Measurements from ENCODE around the gene NANOS1. TPM values are rescaled to one million over a fixed set of nuclear protein-coding genes. Genes with fewer than 3 reads are reported as not detected.

The NANOS1 gene
- total RNA-seq, 1 experiment from 2014 or later = 4.6 TPM

GRCh38 chr10:119022846-119023552 is 6.5 kb upstream of the NANOS1 start:
- H3K27ac Mint-ChIP-seq (ENCODE audit: unreplicated experiment) = no peak overlapping the region

GRCh38 chr10:119023553-119023868 is 6.0 kb upstream of the NANOS1 start:
- no peaks in the 10 kb centered on the region for H3K9me3 Mint-ChIP-seq (ENCODE audit: low read depth, unreplicated experiment)
- H3K4me1 Mint-ChIP-seq (ENCODE audit: low read depth, unreplicated experiment) = peaks cover 44% of the 10 kb centered on the region
- DNase-seq = no peak
- no peak overlapping the region for H3K27ac Mint-ChIP-seq (ENCODE audit: unreplicated experiment)
- BruUV-seq (replicated peaks) = no TSS peak
- CTCF ChIA-PET = no interaction called here
- TF ChIP-seq, protein P1, sequence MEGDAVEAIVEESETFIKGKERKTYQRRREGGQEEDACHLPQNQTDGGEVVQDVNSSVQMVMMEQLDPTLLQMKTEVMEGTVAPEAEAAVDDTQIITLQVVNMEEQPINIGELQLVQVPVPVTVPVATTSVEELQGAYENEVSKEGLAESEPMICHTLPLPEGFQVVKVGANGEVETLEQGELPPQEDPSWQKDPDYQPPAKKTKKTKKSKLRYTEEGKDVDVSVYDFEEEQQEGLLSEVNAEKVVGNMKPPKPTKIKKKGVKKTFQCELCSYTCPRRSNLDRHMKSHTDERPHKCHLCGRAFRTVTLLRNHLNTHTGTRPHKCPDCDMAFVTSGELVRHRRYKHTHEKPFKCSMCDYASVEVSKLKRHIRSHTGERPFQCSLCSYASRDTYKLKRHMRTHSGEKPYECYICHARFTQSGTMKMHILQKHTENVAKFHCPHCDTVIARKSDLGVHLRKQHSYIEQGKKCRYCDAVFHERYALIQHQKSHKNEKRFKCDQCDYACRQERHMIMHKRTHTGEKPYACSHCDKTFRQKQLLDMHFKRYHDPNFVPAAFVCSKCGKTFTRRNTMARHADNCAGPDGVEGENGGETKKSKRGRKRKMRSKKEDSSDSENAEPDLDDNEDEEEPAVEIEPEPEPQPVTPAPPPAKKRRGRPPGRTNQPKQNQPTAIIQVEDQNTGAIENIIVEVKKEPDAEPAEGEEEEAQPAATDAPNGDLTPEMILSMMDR (IDR thresholded peaks at IDR 0.05; ENCODE audit: unreplicated experiment) = no peak
- H3K27me3 Mint-ChIP-seq (ENCODE audit: unreplicated experiment) = no peaks in the 10 kb centered on the region
- intact Hi-C loops (cut with micrococcal nuclease; ENCODE audit: unreplicated experiment) = loop anchor here (10.0 kb wide), 2 partner anchors 109 to 189 kb away; no protein-coding TSS in a partner anchor
- peaks cover 5% of the 10 kb centered on the region for H3K36me3 Mint-ChIP-seq (ENCODE audit: insufficient read depth, unreplicated experiment)
- no peak overlapping the region for H3K4me3 Mint-ChIP-seq (ENCODE audit: low read depth, unreplicated experiment)

More at GRCh38 chr10:119022846-119023552, 6.5 kb upstream of the NANOS1 start:
- peaks cover 39% of the 10 kb centered on the region for H3K4me1 Mint-ChIP-seq (ENCODE audit: low read depth, unreplicated experiment)
- DNase-seq = no peak
- H3K9me3 Mint-ChIP-seq (ENCODE audit: low read depth, unreplicated experiment) = no peaks in the 10 kb centered on the region
- H3K4me3 Mint-ChIP-seq (ENCODE audit: low read depth, unreplicated experiment) = no peak overlapping the region
- CTCF ChIA-PET = no interaction called here
- TF ChIP-seq, protein P1 (IDR thresholded peaks at IDR 0.05; ENCODE audit: unreplicated experiment) = no peak
- no TSS peak for BruUV-seq (replicated peaks)
- intact Hi-C loops (cut with micrococcal nuclease; ENCODE audit: unreplicated experiment) = loop anchor here (10.0 kb wide), 2 partner anchors 108 to 188 kb away; no protein-coding TSS in a partner anchor
- no peaks in the 10 kb centered on the region for H3K27me3 Mint-ChIP-seq (ENCODE audit: unreplicated experiment)
- H3K36me3 Mint-ChIP-seq (ENCODE audit: insufficient read depth, unreplicated experiment) = no peaks in the 10 kb centered on the region

DNA sequence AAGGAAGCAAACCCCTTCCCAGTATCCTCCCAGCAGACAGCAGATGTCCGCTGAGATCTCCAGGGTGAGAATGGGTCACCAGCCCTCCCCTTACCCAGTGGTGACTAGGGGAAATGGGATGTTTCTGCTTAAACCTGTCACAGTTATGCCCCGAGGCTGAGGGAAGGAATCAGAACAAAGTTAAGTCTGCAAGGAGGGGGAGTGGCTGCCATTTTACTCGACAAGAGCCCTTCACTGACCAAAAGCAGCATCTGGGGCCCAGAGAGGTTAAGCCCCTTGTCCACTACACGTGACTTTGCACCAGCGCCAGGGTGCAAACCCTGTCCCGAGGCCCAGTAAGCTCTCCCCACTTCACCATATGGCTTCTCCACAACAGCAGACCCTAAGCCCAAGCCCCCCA is 4.6 kb upstream of the NANOS1 start:
- DNase-seq = no peak
- intact Hi-C loops (cut with micrococcal nuclease; ENCODE audit: unreplicated experiment) = loop anchor here (10.0 kb wide), 2 partner anchors 110 to 190 kb away; no protein-coding TSS in a partner anchor
- BruUV-seq (replicated peaks) = no TSS peak
- H3K9me3 Mint-ChIP-seq (ENCODE audit: low read depth, unreplicated experiment) = no peaks in the 10 kb centered on the region
- H3K4me3 Mint-ChIP-seq (ENCODE audit: low read depth, unreplicated experiment) = no peak overlapping the region
- CTCF ChIA-PET = no interaction called here
- TF ChIP-seq, protein P1 (IDR thresholded peaks at IDR 0.05; ENCODE audit: unreplicated experiment) = no peak
- H3K4me1 Mint-ChIP-seq (ENCODE audit: low read depth, unreplicated experiment) = peaks cover 47% of the 10 kb centered on the region
- H3K27ac Mint-ChIP-seq (ENCODE audit: unreplicated experiment) = no peak overlapping the region
- H3K36me3 Mint-ChIP-seq (ENCODE audit: insufficient read depth, unreplicated experiment) = peaks cover 12% of the 10 kb centered on the region
- H3K27me3 Mint-ChIP-seq (ENCODE audit: unreplicated experiment) = no peaks in the 10 kb centered on the region

- CTCF ChIA-PET = interaction anchor here (1.0 kb wide), 1 partner anchor 19 kb away, joined by 6 read pairs; no protein-coding TSS in a partner anchor
- Mint-ChIP-seq H3K4me1 (ENCODE audit: low read depth, unreplicated experiment) (peaks cover 44% of the 10 kb centered on the region), H3K27me3 (ENCODE audit: unreplicated experiment) (no peaks in the 10 kb centered on the region), H3K4me3 (ENCODE audit: low read depth, unreplicated experiment) (no peak overlapping the region), H3K36me3 (ENCODE audit: insufficient read depth, unreplicated experiment) (peaks cover 13% of the 10 kb centered on the region), H3K27ac (ENCODE audit: unreplicated experiment) (no peak overlapping the region), H3K9me3 (ENCODE audit: low read depth, unreplicated experiment) (no peaks in the 10 kb centered on the region)
- TF ChIP-seq, protein P1 (IDR thresholded peaks at IDR 0.05; ENCODE audit: unreplicated experiment) = no peak
- no TSS peak for BruUV-seq (replicated peaks)
- intact Hi-C loops (cut with micrococcal nuclease; ENCODE audit: unreplicated experiment) = loop anchor here (10.0 kb wide), 2 partner anchors 111 to 191 kb away; no protein-coding TSS in a partner anchor
- peak; percentile 66 for DNase-seq
Observed at GRCh38 chr10:119025336-119025735, 4.2 kb upstream of the NANOS1 start.
